ENCODE data around the gene LRMDA. TPM values are rescaled to one million over a fixed set of nuclear protein-coding genes. Genes with fewer than 3 reads are reported as not detected.

LRMDA gene
- polyA plus RNA-seq, 1 donor (not counting 4 experiments of a cell fraction or from before 2014, with no cell fraction given) = not detected

- Histone ChIP-seq H3K36me3 (ENCODE audit: control insufficient read depth in 2 of 2, extremely low read depth in 1 of 2, insufficient read depth in 2 of 2, low read length in 2 of 2) (no peaks in the 10 kb centered on the region), H4K20me1 (ENCODE audit: control insufficient read depth, extremely low read depth, insufficient read depth, low read length) (no peaks in the 10 kb centered on the region), H3K9me1 (ENCODE audit: control insufficient read depth, extremely low read depth, insufficient read depth, low read length) (no peaks in the 10 kb centered on the region), H2AFZ (ENCODE audit: control insufficient read depth, low read length) (no peak overlapping the region), H3K27me3 (ENCODE audit: control insufficient read depth, extremely low read depth, insufficient read depth, low read length) (no peaks in the 10 kb centered on the region), H3K4me2 (ENCODE audit: control insufficient read depth, extremely low read depth, insufficient read depth, low read depth, low read length) (no peak overlapping the region), H3K4me3 (ENCODE audit: control insufficient read depth in 2 of 3, extremely low read depth in 1 of 3, insufficient read depth in 2 of 3, low read depth in 1 of 3, low read length in 3 of 3) (no peak overlapping the region), H3K9ac (ENCODE audit: control insufficient read depth, extremely low read depth, insufficient read depth, low read length) (no peak overlapping the region), H3K79me2 (ENCODE audit: control insufficient read depth, insufficient read depth, low read length) (no peaks in the 10 kb centered on the region), H3K27ac (ENCODE audit: control insufficient read depth, insufficient read depth, low read length) (no peak overlapping the region), H3K9me3 (ENCODE audit: control insufficient read depth, low read depth, low read length) (no peaks in the 10 kb centered on the region), H3K4me1 (ENCODE audit: control insufficient read depth, extremely low read depth, insufficient read depth, low read length) (no peaks in the 10 kb centered on the region)
- TF ChIP-seq CTCF (optimal IDR thresholded peaks at IDR 0.05 in 1 of 3, IDR thresholded peaks at IDR 0.05 in 1 of 3, conservative IDR thresholded peaks at IDR 0.05 in 1 of 3; ENCODE audit: extremely low read depth in 1 of 3, insufficient read depth in 2 of 3, low read length in 3 of 3) = no peak
- no peak for TF ChIP-seq EZH2 (IDR thresholded peaks at IDR 0.05; ENCODE audit: low read length)
- dilution Hi-C loops (cut with MboI; ENCODE audit: extremely low pct_ligation_motif_present, low sequenced_read_pairs) = no loop called here
- no peak for DNase-seq (ENCODE audit: low read depth, low spot score)
- FAIRE-seq = no peak
Observed at GRCh38 chr10:75553550-75553949, 122.1 kb downstream of the LRMDA start.

- H3K9ac ChIP-seq (ENCODE audit: control insufficient read depth, extremely low read depth, insufficient read depth, low read length) = no peak overlapping the region
- H3K9me1 ChIP-seq (ENCODE audit: control insufficient read depth, extremely low read depth, insufficient read depth, low read length) = no peaks in the 10 kb centered on the region
- TF ChIP-seq EZH2 (IDR thresholded peaks at IDR 0.05; ENCODE audit: low read length) (no peak), CTCF (optimal IDR thresholded peaks at IDR 0.05 in 1 of 3, IDR thresholded peaks at IDR 0.05 in 1 of 3, conservative IDR thresholded peaks at IDR 0.05 in 1 of 3; ENCODE audit: extremely low read depth in 1 of 3, insufficient read depth in 2 of 3, low read length in 3 of 3) (no peak)
- no peak overlapping the region for H3K4me3 ChIP-seq (ENCODE audit: control insufficient read depth in 2 of 3, extremely low read depth in 1 of 3, insufficient read depth in 2 of 3, low read depth in 1 of 3, low read length in 3 of 3)
- H3K9me3 ChIP-seq (ENCODE audit: control insufficient read depth, low read depth, low read length) = no peaks in the 10 kb centered on the region
- no peak overlapping the region for H2AFZ ChIP-seq (ENCODE audit: control insufficient read depth, low read length)
- no peaks in the 10 kb centered on the region for H3K36me3 ChIP-seq (ENCODE audit: control insufficient read depth in 2 of 2, extremely low read depth in 1 of 2, insufficient read depth in 2 of 2, low read length in 2 of 2)
- no peak overlapping the region for H3K27ac ChIP-seq (ENCODE audit: control insufficient read depth, insufficient read depth, low read length)
- no peak overlapping the region for H3K4me2 ChIP-seq (ENCODE audit: control insufficient read depth, extremely low read depth, insufficient read depth, low read depth, low read length)
- H3K4me1 ChIP-seq (ENCODE audit: control insufficient read depth, extremely low read depth, insufficient read depth, low read length) = no peaks in the 10 kb centered on the region
- H3K27me3 ChIP-seq (ENCODE audit: control insufficient read depth, extremely low read depth, insufficient read depth, low read length) = no peaks in the 10 kb centered on the region
- FAIRE-seq (no peak), DNase-seq (ENCODE audit: low read depth, low spot score) (no peak)
- H3K79me2 ChIP-seq (ENCODE audit: control insufficient read depth, insufficient read depth, low read length) = no peaks in the 10 kb centered on the region
- H4K20me1 ChIP-seq (ENCODE audit: control insufficient read depth, extremely low read depth, insufficient read depth, low read length) = no peaks in the 10 kb centered on the region
- dilution Hi-C loops (cut with MboI; ENCODE audit: extremely low pct_ligation_motif_present, low sequenced_read_pairs) = no loop called here
Observed at GRCh38 chr10:75555323-75555722, 123.9 kb downstream of the LRMDA start.

Measured in keratinocyte (primary cell).